CD4-positive, CD25-positive, alpha-beta regulatory T cell (primary cell): ENCODE results near the gene SELE. TPM values are rescaled to one million over a fixed set of nuclear protein-coding genes. Genes with fewer than 3 reads are reported as not detected.
A peak's percentile ranks its signal among the peaks of the same experiment; 100 is the strongest.

Source experiments
- ATAC-seq, 2 donors: fragments of 150-1000 bp; cut with Tn5 transposase; one replicate each; pipeline ENCODE4 v1.10.0; 2021; ENCODE audit warnings: low read depth in 2 of 2, moderate number of reproducible peaks in 2 of 2, moderate library complexity in 1 of 2
- DNase-seq, 3 donors: peaks; one replicate each; pipeline versions ENCODE4 v3.0.0 to v3.0.0-alpha.2; 2012 to 2022; ENCODE audit warnings: mixed read lengths in 1 of 3
- H3K27ac ChIP-seq: one replicate; pipeline ENCODE4 v1.7.0; 2013; ENCODE audit warnings: mild to moderate bottlenecking, low read length; ENCODE audit not compliant: insufficient read depth, poor library complexity, severe bottlenecking
- H3K27me3 ChIP-seq: one replicate; pipeline ENCODE4 v1.7.0; 2013; ENCODE audit warnings: low read length; ENCODE audit not compliant: control insufficient read depth, insufficient read depth
- H3K36me3 ChIP-seq: one replicate; pipeline ENCODE4 v1.7.0; 2013; ENCODE audit warnings: mild to moderate bottlenecking, low read length, moderate library complexity; ENCODE audit not compliant: control insufficient read depth, insufficient read depth
- H3K4me1 ChIP-seq: 2 replicates; pipeline ENCODE4 v1.7.0; 2013; ENCODE audit warnings: mild to moderate bottlenecking, low read length; ENCODE audit not compliant: insufficient read depth, control insufficient read depth, poor library complexity, severe bottlenecking
- H3K4me3 ChIP-seq: one replicate; pipeline ENCODE4 v1.7.0; 2013; ENCODE audit warnings: low read depth, mild to moderate bottlenecking, low read length, moderate library complexity
- H3K9me3 ChIP-seq, 2 experiments: 1 replicate in 1 of 2; 2 replicates in 1 of 2; pipeline ENCODE4 v1.7.0; 2013; ENCODE audit warnings: low read length in 2 of 2, mild to moderate bottlenecking in 1 of 2, moderate library complexity in 1 of 2; ENCODE audit not compliant: control insufficient read depth in 2 of 2
- H3K27ac Mint-ChIP-seq, 3 donors: one replicate each; pipeline ENCODE4 v1.8.0; 2020 to 2022; ENCODE audit warnings: mild to moderate bottlenecking in 3 of 3, mixed read lengths in 3 of 3, moderate library complexity in 2 of 3
- H3K27me3 Mint-ChIP-seq: one replicate; pipeline ENCODE4 v1.8.0; 2022; ENCODE audit warnings: mild to moderate bottlenecking, mixed read lengths
- H3K36me3 Mint-ChIP-seq: one replicate; pipeline ENCODE4 v1.8.0; 2020; ENCODE audit warnings: mixed read lengths
- H3K4me1 Mint-ChIP-seq, 4 donors: one replicate each; pipeline ENCODE4 v1.8.0; 2020 to 2022; ENCODE audit warnings: mixed read lengths in 4 of 4, mild to moderate bottlenecking in 1 of 4
- H3K4me3 Mint-ChIP-seq, 4 donors: one replicate each; pipeline ENCODE4 v1.8.0; 2020 to 2022; ENCODE audit warnings: mild to moderate bottlenecking in 4 of 4, mixed read lengths in 4 of 4, moderate library complexity in 3 of 4
- H3K9me3 Mint-ChIP-seq, 7 donors: one replicate each; pipeline ENCODE4 v1.8.0; 2020 to 2022; ENCODE audit warnings: mixed read lengths in 7 of 7, mild to moderate bottlenecking in 3 of 7, moderate library complexity in 2 of 7
- polyA plus RNA-seq, 4 donors: library from polyadenylated mRNA; unstranded; fragments of 300-500 nt; fragmentation: Illumina TruSeq; gene quantifications; one replicate each; pipeline ENCODE4 v1.2.3, GENCODE V29; 2021
- total RNA-seq: library from RNA; stranded (reverse); gene quantifications from one replicate; pipeline ENCODE4 v1.2.3, GENCODE V29; 2022

The SELE gene
- total and polyA plus RNA-seq, 5 donors from 2014 or later: 0.06 to 0.09 TPM; not detected in 3

- ATAC-seq: no peak
- Mint-ChIP-seq H3K4me1 (no peaks in the 10 kb centered on the region), H3K27ac (no peak overlapping the region), H3K27me3 (peaks cover 58% of the 10 kb centered on the region), H3K36me3 (no peaks in the 10 kb centered on the region), H3K9me3 (peaks cover 0 to 6% (median 2%) of the 10 kb centered on the region in 7 donors), H3K4me3 (no peak overlapping the region)
- no peak for DNase-seq
- Histone ChIP-seq H3K27me3 (peaks cover 9% of the 10 kb centered on the region), H3K36me3 (no peaks in the 10 kb centered on the region), H3K27ac (no peak overlapping the region), H3K9me3 (no peaks in the 10 kb centered on the region), H3K4me3 (no peak overlapping the region), H3K4me1 (no peaks in the 10 kb centered on the region)
Observed at GRCh38 chr1:169739980-169740379, 6.1 kb upstream of the SELE start.

- no peak for ATAC-seq
- H3K9me3 ChIP-seq: no peaks in the 10 kb centered on the region
- peak overlapping the region in 1 of 3 donors; percentile 58 for H3K27ac Mint-ChIP-seq
Observed at GRCh38 chr1:169731446-169731845, 2.4 kb downstream of the SELE start.

GRCh38 chr1:169729991-169730390, 3.9 kb downstream of the SELE start:
- H3K4me3 ChIP-seq: no peak overlapping the region
- Mint-ChIP-seq H3K27me3 (peaks cover 19% of the 10 kb centered on the region), H3K4me3 (no peak overlapping the region), H3K9me3 (no peaks in the 10 kb centered on the region), H3K36me3 (no peaks in the 10 kb centered on the region), H3K27ac (no peak overlapping the region), H3K4me1 (no peaks in the 10 kb centered on the region)
- H3K27ac ChIP-seq: no peak overlapping the region
- DNase-seq: no peak
- no peak for ATAC-seq
- no peaks in the 10 kb centered on the region for H3K9me3 ChIP-seq
- H3K4me1 ChIP-seq: no peaks in the 10 kb centered on the region
- H3K27me3 ChIP-seq: peaks cover 24% of the 10 kb centered on the region
- no peaks in the 10 kb centered on the region for H3K36me3 ChIP-seq

More at GRCh38 chr1:169731446-169731845, 2.4 kb downstream of the SELE start:
- no peak overlapping the region for H3K27ac ChIP-seq
- peaks cover 25% of the 10 kb centered on the region for H3K27me3 Mint-ChIP-seq
- H3K27me3 ChIP-seq: peaks cover 24% of the 10 kb centered on the region
- no peaks in the 10 kb centered on the region for H3K36me3 Mint-ChIP-seq
- H3K4me1 Mint-ChIP-seq: no peaks in the 10 kb centered on the region
- no peaks in the 10 kb centered on the region for H3K36me3 ChIP-seq
- H3K4me1 ChIP-seq: no peaks in the 10 kb centered on the region
- H3K4me3 Mint-ChIP-seq: no peak overlapping the region
- no peaks in the 10 kb centered on the region for H3K9me3 Mint-ChIP-seq
- DNase-seq: no peak
- no peak overlapping the region for H3K4me3 ChIP-seq

- Histone ChIP-seq H3K27me3 (peaks cover 17% of the 10 kb centered on the region), H3K27ac (no peak overlapping the region), H3K4me3 (no peak overlapping the region), H3K4me1 (no peaks in the 10 kb centered on the region), H3K9me3 (no peaks in the 10 kb centered on the region), H3K36me3 (no peaks in the 10 kb centered on the region)
- DNase-seq: no peak
- Mint-ChIP-seq H3K9me3 (no peaks in the 10 kb centered on the region), H3K36me3 (no peaks in the 10 kb centered on the region), H3K27ac (no peak overlapping the region), H3K4me1 (no peaks in the 10 kb centered on the region), H3K4me3 (no peak overlapping the region), H3K27me3 (peaks cover 14% of the 10 kb centered on the region)
- no peak for ATAC-seq
Observed at GRCh38 chr1:169727307-169727706, 6.6 kb downstream of the SELE start.

DNA sequence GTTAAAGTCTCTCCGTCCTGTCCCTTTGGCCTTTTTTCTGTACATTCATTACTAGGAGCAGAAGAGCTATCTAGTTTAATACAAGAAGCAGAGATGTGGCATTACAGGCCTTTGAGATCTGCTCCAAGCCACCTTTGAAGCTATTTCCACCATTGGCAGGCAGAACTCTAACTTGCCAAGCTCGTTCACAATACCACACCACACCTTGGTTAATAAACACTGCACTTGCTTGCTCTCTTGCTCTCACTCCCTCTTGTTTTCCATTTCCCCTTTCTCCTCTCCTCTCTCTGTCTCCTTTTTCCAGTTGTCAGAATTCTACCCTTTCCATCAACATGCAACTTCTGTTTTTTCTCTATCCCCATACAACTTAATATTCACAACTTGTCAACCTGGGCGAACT, 7.0 kb downstream of the SELE start:
- Histone ChIP-seq H3K27ac (no peak overlapping the region), H3K4me3 (no peak overlapping the region), H3K9me3 (no peaks in the 10 kb centered on the region), H3K4me1 (no peaks in the 10 kb centered on the region), H3K27me3 (peaks cover 16% of the 10 kb centered on the region), H3K36me3 (no peaks in the 10 kb centered on the region)
- Mint-ChIP-seq H3K36me3 (no peaks in the 10 kb centered on the region), H3K27ac (no peak overlapping the region), H3K4me3 (no peak overlapping the region), H3K4me1 (no peaks in the 10 kb centered on the region), H3K27me3 (peaks cover 12% of the 10 kb centered on the region), H3K9me3 (no peaks in the 10 kb centered on the region)
- DNase-seq (no peak), ATAC-seq (no peak)

- Histone ChIP-seq H3K27me3 (peaks cover 7% of the 10 kb centered on the region), H3K4me1 (no peaks in the 10 kb centered on the region), H3K27ac (no peak overlapping the region), H3K9me3 (no peaks in the 10 kb centered on the region), H3K4me3 (no peak overlapping the region), H3K36me3 (no peaks in the 10 kb centered on the region)
- no peak overlapping the region for H3K27ac Mint-ChIP-seq
- H3K36me3 Mint-ChIP-seq: no peaks in the 10 kb centered on the region
- no peak for ATAC-seq
- H3K4me1 Mint-ChIP-seq: no peaks in the 10 kb centered on the region
- no peak overlapping the region for H3K4me3 Mint-ChIP-seq
- no peaks in the 10 kb centered on the region for H3K9me3 Mint-ChIP-seq
- no peak for DNase-seq
- H3K27me3 Mint-ChIP-seq: peaks cover 12% of the 10 kb centered on the region
Observed at GRCh38 chr1:169725930-169726329, 7.9 kb downstream of the SELE start.

- Mint-ChIP-seq H3K4me3 (no peak overlapping the region), H3K27ac (no peak overlapping the region), H3K27me3 (peaks cover 12% of the 10 kb centered on the region), H3K36me3 (no peaks in the 10 kb centered on the region), H3K4me1 (no peaks in the 10 kb centered on the region), H3K9me3 (no peaks in the 10 kb centered on the region)
- H3K27me3 ChIP-seq: peaks cover 5% of the 10 kb centered on the region
- ATAC-seq (no peak), DNase-seq (no peak)
- no peaks in the 10 kb centered on the region for H3K4me1 ChIP-seq
- H3K4me3 ChIP-seq: no peak overlapping the region
- no peaks in the 10 kb centered on the region for H3K9me3 ChIP-seq
- no peak overlapping the region for H3K27ac ChIP-seq
- no peaks in the 10 kb centered on the region for H3K36me3 ChIP-seq
Observed at GRCh38 chr1:169724168-169724567, 9.7 kb downstream of the SELE start.

- H3K27ac Mint-ChIP-seq: no peak overlapping the region
- no peak for ATAC-seq
- H3K9me3 Mint-ChIP-seq: peaks cover 0 to 2% (median 0%) of the 10 kb centered on the region in 7 donors
- no peaks in the 10 kb centered on the region for H3K36me3 Mint-ChIP-seq
- Histone ChIP-seq H3K9me3 (no peaks in the 10 kb centered on the region), H3K36me3 (no peaks in the 10 kb centered on the region), H3K4me3 (no peak overlapping the region), H3K4me1 (no peaks in the 10 kb centered on the region), H3K27me3 (peaks cover 5% of the 10 kb centered on the region), H3K27ac (no peak overlapping the region)
- H3K4me1 Mint-ChIP-seq: no peaks in the 10 kb centered on the region
- peaks cover 11% of the 10 kb centered on the region for H3K27me3 Mint-ChIP-seq
- H3K4me3 Mint-ChIP-seq: no peak overlapping the region
- DNase-seq: no peak
Observed at GRCh38 chr1:169723763-169724162, 10.1 kb downstream of the SELE start.
